Brain microvascular endothelial cell (primary cell): ENCODE results near the gene ACAD11.

Experiments used
- DNase-seq: peaks from one replicate; pipeline ENCODE4 v3.0.0-alpha.2; 2020
- H3K27ac ChIP-seq: fragments of 250-450 bp; sonication (Bioruptor Pico); 2 replicates; pipeline ENCODE4 v1.5.1; 2020; ENCODE audit warnings: mild to moderate bottlenecking, moderate library complexity
- H3K27me3 ChIP-seq: fragments of 250-450 bp; sonication (Bioruptor Pico); replicated peaks from 2 replicates; pipeline ENCODE4 v1.5.1; 2020; ENCODE audit warnings: mild to moderate bottlenecking
- H3K36me3 ChIP-seq: fragments of 250-450 bp; sonication (Bioruptor Pico); replicated peaks from 2 replicates; pipeline ENCODE4 v1.5.1; 2020; ENCODE audit warnings: mild to moderate bottlenecking
- H3K4me3 ChIP-seq: 2 replicates; pipeline ENCODE4 v1.5.1; 2011; ENCODE audit warnings: low read depth, mild to moderate bottlenecking, control low read depth, low read length, moderate library complexity
- in situ Hi-C: cut with HindIII; loops from 2 replicates; pipeline ENCODE4 v1.10.0; 2017; ENCODE audit warnings: low sequenced_read_pairs, low pct_ligation_motif_present
- TF ChIP-seq, protein P1 (sequence below): IDR thresholded peaks from 2 replicates; pipeline ENCODE4 v1.5.1; 2011; ENCODE audit warnings: low read depth, mild to moderate bottlenecking, moderate library complexity, low read length, control low read depth, inconsistent platforms; ENCODE audit errors: missing control alignments

The ACAD11 gene

DNA sequence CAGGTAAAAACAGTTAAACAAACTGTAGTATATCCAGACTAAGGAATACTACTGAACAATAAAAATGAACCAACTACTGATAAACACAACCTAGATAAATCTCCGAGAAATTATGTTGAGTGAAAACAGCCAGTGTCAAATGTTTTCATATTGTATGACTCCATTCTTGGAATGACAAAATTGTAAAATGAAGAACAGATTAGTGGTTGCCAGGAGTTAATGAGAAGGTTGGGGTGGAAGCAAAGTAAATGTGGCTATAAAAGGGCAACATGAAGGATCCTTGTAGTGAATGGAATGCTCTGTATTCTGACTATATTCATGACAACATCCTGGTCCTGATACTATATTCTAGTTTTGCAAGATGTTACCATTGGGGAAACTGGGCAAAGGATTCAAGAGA lies 90.0 kb downstream of the ACAD11 start:
- TF ChIP-seq, protein P1, sequence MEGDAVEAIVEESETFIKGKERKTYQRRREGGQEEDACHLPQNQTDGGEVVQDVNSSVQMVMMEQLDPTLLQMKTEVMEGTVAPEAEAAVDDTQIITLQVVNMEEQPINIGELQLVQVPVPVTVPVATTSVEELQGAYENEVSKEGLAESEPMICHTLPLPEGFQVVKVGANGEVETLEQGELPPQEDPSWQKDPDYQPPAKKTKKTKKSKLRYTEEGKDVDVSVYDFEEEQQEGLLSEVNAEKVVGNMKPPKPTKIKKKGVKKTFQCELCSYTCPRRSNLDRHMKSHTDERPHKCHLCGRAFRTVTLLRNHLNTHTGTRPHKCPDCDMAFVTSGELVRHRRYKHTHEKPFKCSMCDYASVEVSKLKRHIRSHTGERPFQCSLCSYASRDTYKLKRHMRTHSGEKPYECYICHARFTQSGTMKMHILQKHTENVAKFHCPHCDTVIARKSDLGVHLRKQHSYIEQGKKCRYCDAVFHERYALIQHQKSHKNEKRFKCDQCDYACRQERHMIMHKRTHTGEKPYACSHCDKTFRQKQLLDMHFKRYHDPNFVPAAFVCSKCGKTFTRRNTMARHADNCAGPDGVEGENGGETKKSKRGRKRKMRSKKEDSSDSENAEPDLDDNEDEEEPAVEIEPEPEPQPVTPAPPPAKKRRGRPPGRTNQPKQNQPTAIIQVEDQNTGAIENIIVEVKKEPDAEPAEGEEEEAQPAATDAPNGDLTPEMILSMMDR = no peak

GRCh38 chr3:132569153-132569552 lies 90.5 kb downstream of the ACAD11 start:
- no peaks in the 10 kb centered on the region for H3K27me3 ChIP-seq
- no peak for DNase-seq
- no peaks in the 10 kb centered on the region for H3K36me3 ChIP-seq
- TF ChIP-seq, protein P1 = no peak
- in situ Hi-C loops = no loop called here
- no peak overlapping the region for H3K4me3 ChIP-seq
- no peak overlapping the region for H3K27ac ChIP-seq

More for the DNA sequence above, 90.0 kb downstream of the ACAD11 start:
- Histone ChIP-seq H3K36me3 (no peaks in the 10 kb centered on the region), H3K27me3 (no peaks in the 10 kb centered on the region), H3K27ac (no peak overlapping the region), H3K4me3 (no peak overlapping the region)
- no peak for DNase-seq
- in situ Hi-C loops = no loop called here

DNA sequence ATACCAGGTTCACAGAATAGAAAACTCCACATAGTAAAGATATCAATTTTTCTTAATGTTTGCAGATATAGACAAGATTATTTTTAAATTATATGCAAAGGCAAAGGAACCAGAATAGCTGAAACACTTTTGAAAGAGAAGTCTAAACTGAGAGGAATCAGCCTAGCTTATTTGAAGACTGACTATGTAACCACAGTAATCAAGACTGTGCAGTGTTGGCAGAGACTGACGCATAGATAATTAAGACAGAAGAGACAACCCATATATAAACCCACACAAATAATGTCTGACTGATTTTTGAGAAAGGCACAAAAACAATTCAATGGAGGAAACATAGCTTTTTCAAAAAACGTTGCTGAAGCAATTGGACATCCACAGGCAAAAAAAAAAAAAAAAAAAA lies 91.2 kb downstream of the ACAD11 start:
- in situ Hi-C loops = no loop called here
- no peak for DNase-seq
- no peak overlapping the region for H3K27ac ChIP-seq
- TF ChIP-seq, protein P1 = no peak
- no peaks in the 10 kb centered on the region for H3K27me3 ChIP-seq
- H3K36me3 ChIP-seq = no peaks in the 10 kb centered on the region
- no peak overlapping the region for H3K4me3 ChIP-seq

DNA sequence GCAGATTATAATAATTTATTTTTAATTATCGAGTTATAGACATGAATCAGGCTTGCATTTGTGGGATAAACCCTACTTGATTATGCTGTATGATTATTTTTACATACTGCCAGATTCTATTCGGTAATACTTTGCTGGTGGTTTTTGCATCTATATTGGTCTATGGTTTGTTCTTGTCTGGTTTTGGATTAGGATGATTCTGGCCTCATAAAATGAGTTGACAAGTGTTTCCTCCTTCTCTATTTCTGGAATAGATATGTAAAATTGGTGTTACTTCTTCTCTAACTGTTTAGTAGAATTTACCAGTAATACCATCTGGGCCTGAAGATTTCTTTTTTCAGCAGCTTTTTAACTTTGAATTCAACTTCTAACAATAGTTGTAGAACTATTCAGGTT lies 95.5 kb downstream of the ACAD11 start:
- H3K27ac ChIP-seq = no peak overlapping the region
- no peak overlapping the region for H3K4me3 ChIP-seq
- TF ChIP-seq, protein P1 = no peak
- H3K36me3 ChIP-seq = no peaks in the 10 kb centered on the region
- in situ Hi-C loops = no loop called here
- DNase-seq = no peak
- no peaks in the 10 kb centered on the region for H3K27me3 ChIP-seq

DNA sequence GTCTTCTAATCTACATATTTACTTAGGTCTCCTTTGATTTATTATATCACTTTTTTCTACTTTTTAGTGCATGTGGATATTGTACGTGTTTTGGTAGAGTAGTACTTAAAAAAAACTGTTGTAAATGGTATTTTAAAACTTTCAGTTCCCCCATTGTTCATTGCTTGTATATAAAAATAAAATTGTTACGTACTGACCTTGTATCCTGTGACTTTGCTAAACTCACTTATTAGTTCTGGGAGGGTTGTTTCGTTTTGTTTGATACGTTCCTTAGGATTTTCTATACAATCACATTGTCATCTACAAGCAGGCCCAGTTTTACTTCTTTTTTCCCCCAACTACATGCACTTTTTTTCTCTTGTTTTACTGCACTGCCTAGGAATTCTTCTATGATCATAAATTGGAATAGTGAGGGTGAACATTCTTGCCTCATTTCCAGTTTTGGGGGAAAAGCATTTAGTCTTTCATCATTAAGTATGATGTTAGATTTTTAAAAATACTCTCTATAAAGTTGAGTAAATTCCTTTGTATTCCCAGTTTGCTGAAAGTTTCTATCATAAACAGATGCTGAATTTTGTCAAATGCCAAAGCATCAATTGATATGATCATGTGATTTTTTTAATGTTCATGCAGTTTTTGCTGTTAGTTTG lies 96.1 kb downstream of the ACAD11 start:
- H3K36me3 ChIP-seq = no peaks in the 10 kb centered on the region
- H3K4me3 ChIP-seq = no peak overlapping the region
- H3K27ac ChIP-seq = no peak overlapping the region
- TF ChIP-seq, protein P1 = no peak
- no peaks in the 10 kb centered on the region for H3K27me3 ChIP-seq
- DNase-seq = no peak
- in situ Hi-C loops = no loop called here

DNA sequence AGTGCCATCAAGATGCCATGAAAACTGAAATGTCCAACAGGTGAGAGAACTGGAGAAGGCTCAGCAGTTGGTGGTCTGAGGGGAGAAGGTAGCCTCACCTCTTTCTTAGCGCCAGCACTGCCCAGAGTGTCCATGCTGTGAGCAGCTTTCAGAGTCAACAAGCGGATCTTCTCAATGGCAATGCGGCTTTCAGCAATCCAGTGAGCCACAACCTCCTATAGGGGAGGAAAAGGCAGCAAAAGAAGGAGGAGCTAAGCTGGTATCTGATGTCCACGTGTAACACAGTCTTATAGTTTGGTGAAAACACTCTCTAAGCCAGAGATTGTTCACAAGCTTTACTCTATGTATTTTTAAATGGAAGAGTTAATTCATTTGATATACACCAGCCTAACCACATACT lies 98.6 kb downstream of the ACAD11 start:
- H3K36me3 ChIP-seq = no peaks in the 10 kb centered on the region
- in situ Hi-C loops = no loop called here
- no peak overlapping the region for H3K27ac ChIP-seq
- TF ChIP-seq, protein P1 = no peak
- DNase-seq = no peak
- H3K27me3 ChIP-seq = no peaks in the 10 kb centered on the region
- H3K4me3 ChIP-seq = no peak overlapping the region
